ENCODE measurements around the gene SAMSN1.

DNA sequence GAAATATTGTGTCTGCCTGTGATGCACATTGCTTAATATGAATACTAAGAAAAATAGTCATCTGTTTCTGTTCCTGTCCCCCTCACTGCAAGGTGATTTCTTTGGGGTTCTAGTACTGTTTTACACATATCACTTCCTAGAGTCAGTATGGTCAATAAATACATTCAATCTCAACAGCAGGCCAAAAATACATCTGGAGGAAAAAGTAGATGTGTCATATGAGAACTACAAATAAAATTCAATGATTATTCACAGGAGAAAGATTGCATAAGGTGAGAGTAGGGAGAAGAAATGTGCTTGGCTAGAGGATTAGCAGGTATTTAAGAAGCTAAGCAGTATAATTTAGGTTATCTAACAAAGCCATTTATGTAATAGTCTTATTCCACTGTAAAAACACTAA is 45.3 kb upstream of the SAMSN1 start:
- TF ChIP-seq, protein P1, sequence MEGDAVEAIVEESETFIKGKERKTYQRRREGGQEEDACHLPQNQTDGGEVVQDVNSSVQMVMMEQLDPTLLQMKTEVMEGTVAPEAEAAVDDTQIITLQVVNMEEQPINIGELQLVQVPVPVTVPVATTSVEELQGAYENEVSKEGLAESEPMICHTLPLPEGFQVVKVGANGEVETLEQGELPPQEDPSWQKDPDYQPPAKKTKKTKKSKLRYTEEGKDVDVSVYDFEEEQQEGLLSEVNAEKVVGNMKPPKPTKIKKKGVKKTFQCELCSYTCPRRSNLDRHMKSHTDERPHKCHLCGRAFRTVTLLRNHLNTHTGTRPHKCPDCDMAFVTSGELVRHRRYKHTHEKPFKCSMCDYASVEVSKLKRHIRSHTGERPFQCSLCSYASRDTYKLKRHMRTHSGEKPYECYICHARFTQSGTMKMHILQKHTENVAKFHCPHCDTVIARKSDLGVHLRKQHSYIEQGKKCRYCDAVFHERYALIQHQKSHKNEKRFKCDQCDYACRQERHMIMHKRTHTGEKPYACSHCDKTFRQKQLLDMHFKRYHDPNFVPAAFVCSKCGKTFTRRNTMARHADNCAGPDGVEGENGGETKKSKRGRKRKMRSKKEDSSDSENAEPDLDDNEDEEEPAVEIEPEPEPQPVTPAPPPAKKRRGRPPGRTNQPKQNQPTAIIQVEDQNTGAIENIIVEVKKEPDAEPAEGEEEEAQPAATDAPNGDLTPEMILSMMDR (conservative IDR thresholded peaks at IDR 0.05; ENCODE audit: low read depth in 2 of 2) = no peak
- TF ChIP-seq POLR2AphosphoS5 (IDR thresholded peaks at IDR 0.05; ENCODE audit: low read depth) = no peak
- no peak for TF ChIP-seq NANOG (IDR thresholded peaks at IDR 0.05; ENCODE audit: borderline replicate concordance)
- TF ChIP-seq, protein P2, sequence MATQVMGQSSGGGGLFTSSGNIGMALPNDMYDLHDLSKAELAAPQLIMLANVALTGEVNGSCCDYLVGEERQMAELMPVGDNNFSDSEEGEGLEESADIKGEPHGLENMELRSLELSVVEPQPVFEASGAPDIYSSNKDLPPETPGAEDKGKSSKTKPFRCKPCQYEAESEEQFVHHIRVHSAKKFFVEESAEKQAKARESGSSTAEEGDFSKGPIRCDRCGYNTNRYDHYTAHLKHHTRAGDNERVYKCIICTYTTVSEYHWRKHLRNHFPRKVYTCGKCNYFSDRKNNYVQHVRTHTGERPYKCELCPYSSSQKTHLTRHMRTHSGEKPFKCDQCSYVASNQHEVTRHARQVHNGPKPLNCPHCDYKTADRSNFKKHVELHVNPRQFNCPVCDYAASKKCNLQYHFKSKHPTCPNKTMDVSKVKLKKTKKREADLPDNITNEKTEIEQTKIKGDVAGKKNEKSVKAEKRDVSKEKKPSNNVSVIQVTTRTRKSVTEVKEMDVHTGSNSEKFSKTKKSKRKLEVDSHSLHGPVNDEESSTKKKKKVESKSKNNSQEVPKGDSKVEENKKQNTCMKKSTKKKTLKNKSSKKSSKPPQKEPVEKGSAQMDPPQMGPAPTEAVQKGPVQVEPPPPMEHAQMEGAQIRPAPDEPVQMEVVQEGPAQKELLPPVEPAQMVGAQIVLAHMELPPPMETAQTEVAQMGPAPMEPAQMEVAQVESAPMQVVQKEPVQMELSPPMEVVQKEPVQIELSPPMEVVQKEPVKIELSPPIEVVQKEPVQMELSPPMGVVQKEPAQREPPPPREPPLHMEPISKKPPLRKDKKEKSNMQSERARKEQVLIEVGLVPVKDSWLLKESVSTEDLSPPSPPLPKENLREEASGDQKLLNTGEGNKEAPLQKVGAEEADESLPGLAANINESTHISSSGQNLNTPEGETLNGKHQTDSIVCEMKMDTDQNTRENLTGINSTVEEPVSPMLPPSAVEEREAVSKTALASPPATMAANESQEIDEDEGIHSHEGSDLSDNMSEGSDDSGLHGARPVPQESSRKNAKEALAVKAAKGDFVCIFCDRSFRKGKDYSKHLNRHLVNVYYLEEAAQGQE (IDR thresholded peaks at IDR 0.05; ENCODE audit: unreplicated experiment) = no peak
- no peak for TF ChIP-seq ETS1 (IDR thresholded peaks at IDR 0.05)
- no peak for TF ChIP-seq EZH2 (IDR thresholded peaks at IDR 0.05; ENCODE audit: low read depth, unreplicated experiment)
- TF ChIP-seq ZNF331 (CRISPR knock-in tag; IDR thresholded peaks at IDR 0.05; ENCODE audit: low read depth) = no peak
- no peak for TF ChIP-seq EZH2phosphoT487 (IDR thresholded peaks at IDR 0.05; ENCODE audit: unreplicated experiment)
